ENCODE results near the gene RPL5. TPM values are rescaled to one million over a fixed set of nuclear protein-coding genes. Genes with fewer than 3 reads are reported as not detected.

RPL5 gene
- total and polyA plus RNA-seq, 9 of the 15 experiments (the other 6 are each of a cell fraction or from before 2014, with no cell fraction given): 1,467 to 4,252 (median 2,454) TPM

- TF ChIP-seq EGR1 (conservative IDR thresholded peaks at IDR 0.05): peak; percentile 57
- TF ChIP-seq, protein P1, sequence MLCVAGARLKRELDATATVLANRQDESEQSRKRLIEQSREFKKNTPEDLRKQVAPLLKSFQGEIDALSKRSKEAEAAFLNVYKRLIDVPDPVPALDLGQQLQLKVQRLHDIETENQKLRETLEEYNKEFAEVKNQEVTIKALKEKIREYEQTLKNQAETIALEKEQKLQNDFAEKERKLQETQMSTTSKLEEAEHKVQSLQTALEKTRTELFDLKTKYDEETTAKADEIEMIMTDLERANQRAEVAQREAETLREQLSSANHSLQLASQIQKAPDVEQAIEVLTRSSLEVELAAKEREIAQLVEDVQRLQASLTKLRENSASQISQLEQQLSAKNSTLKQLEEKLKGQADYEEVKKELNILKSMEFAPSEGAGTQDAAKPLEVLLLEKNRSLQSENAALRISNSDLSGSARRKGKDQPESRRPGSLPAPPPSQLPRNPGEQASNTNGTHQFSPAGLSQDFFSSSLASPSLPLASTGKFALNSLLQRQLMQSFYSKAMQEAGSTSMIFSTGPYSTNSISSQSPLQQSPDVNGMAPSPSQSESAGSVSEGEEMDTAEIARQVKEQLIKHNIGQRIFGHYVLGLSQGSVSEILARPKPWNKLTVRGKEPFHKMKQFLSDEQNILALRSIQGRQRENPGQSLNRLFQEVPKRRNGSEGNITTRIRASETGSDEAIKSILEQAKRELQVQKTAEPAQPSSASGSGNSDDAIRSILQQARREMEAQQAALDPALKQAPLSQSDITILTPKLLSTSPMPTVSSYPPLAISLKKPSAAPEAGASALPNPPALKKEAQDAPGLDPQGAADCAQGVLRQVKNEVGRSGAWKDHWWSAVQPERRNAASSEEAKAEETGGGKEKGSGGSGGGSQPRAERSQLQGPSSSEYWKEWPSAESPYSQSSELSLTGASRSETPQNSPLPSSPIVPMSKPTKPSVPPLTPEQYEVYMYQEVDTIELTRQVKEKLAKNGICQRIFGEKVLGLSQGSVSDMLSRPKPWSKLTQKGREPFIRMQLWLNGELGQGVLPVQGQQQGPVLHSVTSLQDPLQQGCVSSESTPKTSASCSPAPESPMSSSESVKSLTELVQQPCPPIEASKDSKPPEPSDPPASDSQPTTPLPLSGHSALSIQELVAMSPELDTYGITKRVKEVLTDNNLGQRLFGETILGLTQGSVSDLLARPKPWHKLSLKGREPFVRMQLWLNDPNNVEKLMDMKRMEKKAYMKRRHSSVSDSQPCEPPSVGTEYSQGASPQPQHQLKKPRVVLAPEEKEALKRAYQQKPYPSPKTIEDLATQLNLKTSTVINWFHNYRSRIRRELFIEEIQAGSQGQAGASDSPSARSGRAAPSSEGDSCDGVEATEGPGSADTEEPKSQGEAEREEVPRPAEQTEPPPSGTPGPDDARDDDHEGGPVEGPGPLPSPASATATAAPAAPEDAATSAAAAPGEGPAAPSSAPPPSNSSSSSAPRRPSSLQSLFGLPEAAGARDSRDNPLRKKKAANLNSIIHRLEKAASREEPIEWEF (CRISPR knock-in tag; IDR thresholded peaks at IDR 0.05): no peak
- no peak for TF ChIP-seq ZNF3 (CRISPR knock-in tag; IDR thresholded peaks at IDR 0.05)
- TF ChIP-seq EHMT2 (IDR thresholded peaks at IDR 0.05): no peak
- no peak for TF ChIP-seq NFIX (CRISPR knock-in tag; IDR thresholded peaks at IDR 0.05; ENCODE audit: low read depth)
- no peak for TF ChIP-seq ZNF444 (CRISPR knock-in tag; IDR thresholded peaks at IDR 0.05)
- TF ChIP-seq SAFB2 (IDR thresholded peaks at IDR 0.05; ENCODE audit: borderline replicate concordance, low read depth, low read length, severe bottlenecking): no peak
- peak; percentile 31; the same call in 1 of the 2 replicates for TF ChIP-seq ILF3 (IDR thresholded peaks at IDR 0.05; ENCODE audit: borderline replicate concordance)
- no peak; the same call in 1 of the 2 replicates for TF ChIP-seq MIER1 (IDR thresholded peaks at IDR 0.05; ENCODE audit: low read depth)
- TF ChIP-seq, protein P2, sequence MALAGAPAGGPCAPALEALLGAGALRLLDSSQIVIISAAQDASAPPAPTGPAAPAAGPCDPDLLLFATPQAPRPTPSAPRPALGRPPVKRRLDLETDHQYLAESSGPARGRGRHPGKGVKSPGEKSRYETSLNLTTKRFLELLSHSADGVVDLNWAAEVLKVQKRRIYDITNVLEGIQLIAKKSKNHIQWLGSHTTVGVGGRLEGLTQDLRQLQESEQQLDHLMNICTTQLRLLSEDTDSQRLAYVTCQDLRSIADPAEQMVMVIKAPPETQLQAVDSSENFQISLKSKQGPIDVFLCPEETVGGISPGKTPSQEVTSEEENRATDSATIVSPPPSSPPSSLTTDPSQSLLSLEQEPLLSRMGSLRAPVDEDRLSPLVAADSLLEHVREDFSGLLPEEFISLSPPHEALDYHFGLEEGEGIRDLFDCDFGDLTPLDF (CRISPR knock-in tag; IDR thresholded peaks at IDR 0.05): peak; percentile 90
- peak; percentile 100 for TF ChIP-seq TAF9B (IDR thresholded peaks at IDR 0.05; ENCODE audit: partially characterized antibody)
- no peak for TF ChIP-seq NFXL1 (CRISPR knock-in tag; IDR thresholded peaks at IDR 0.05)
- peak; percentile 62; the same call in 1 of the 2 replicates for TF ChIP-seq RHOXF2B (CRISPR knock-in tag; conservative IDR thresholded peaks at IDR 0.05)
- peak; percentile 88; the same call in 1 of the 2 replicates for TF ChIP-seq FOXK1 (CRISPR knock-in tag; IDR thresholded peaks at IDR 0.05; ENCODE audit: borderline replicate concordance)
- TF ChIP-seq FUS (optimal IDR thresholded peaks at IDR 0.05; ENCODE audit: low read depth, low read length): no peak
- peak; percentile 13; the same call in 1 of the 2 replicates for TF ChIP-seq SMARCA4 (IDR thresholded peaks at IDR 0.05)
- peak; percentile 46; the same call in 1 of the 2 replicates for TF ChIP-seq STAT5A (IDR thresholded peaks at IDR 0.05; ENCODE audit: borderline replicate concordance, low read length)
- TF ChIP-seq PYGO2 (tag; IDR thresholded peaks at IDR 0.05): no peak
- peak; percentile 48; the same call in 1 of the 2 replicates for TF ChIP-seq SMARCC2 (IDR thresholded peaks at IDR 0.05; ENCODE audit: low read depth)
- TF ChIP-seq ZNF696 (CRISPR knock-in tag; conservative IDR thresholded peaks at IDR 0.05): no peak
- TF ChIP-seq PRMT5 (CRISPR knock-in tag; IDR thresholded peaks at IDR 0.05): no peak
Observed at GRCh38 chr1:92831762-92832536, at the start of gene RPL5 (continued).

Measured in K562 (cell line).